ENCODE results near the gene ZSWIM6. TPM values are rescaled to one million over a fixed set of nuclear protein-coding genes. Genes with fewer than 3 reads are reported as not detected.

Gene ZSWIM6
- total RNA-seq, 1 donor from 2014 or later: 18.1 TPM

DNA sequence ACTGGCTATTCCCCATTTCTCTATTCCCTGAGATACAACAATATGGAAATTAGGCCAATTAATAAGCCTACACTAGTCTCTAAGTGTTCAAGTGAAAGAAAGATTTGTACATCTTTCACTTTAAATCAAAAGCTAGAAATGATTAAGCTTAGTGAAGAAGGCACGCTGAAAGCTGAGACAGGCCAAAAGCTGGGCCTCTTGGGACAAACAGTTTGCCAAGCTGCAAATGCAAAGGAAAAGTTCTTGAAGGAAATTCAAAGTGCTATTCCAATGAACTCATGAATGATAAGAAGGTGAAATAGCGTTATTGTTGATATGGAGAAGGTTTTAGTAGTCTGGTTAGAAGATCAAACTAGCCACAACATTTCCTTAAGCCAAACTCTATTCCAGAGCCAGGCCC lies 256.2 kb downstream of the ZSWIM6 start:
- no peak for ATAC-seq
- TF ChIP-seq CTCF (IDR thresholded peaks at IDR 0.05): no peak
- H3K4me3 ChIP-seq: no peak overlapping the region
- H3K4me1 ChIP-seq: no peaks in the 10 kb centered on the region
- H3K36me3 ChIP-seq: no peaks in the 10 kb centered on the region
- no peak for DNase-seq
- intact Hi-C loops (cut with DNase I): no loop called here
- no peaks in the 10 kb centered on the region for H3K9me3 ChIP-seq
- no peak overlapping the region for H3K27ac ChIP-seq
- no peaks in the 10 kb centered on the region for H3K27me3 ChIP-seq (ENCODE audit: low read depth)

GRCh38 chr5:61589946-61590345 lies 257.9 kb downstream of the ZSWIM6 start:
- H3K36me3 ChIP-seq: no peaks in the 10 kb centered on the region
- ATAC-seq: no peak
- no peaks in the 10 kb centered on the region for H3K27me3 ChIP-seq (ENCODE audit: low read depth)
- DNase-seq: no peak
- no peak overlapping the region for H3K27ac ChIP-seq
- H3K9me3 ChIP-seq: no peaks in the 10 kb centered on the region
- H3K4me3 ChIP-seq: no peak overlapping the region
- TF ChIP-seq CTCF (IDR thresholded peaks at IDR 0.05): no peak
- no peaks in the 10 kb centered on the region for H3K4me1 ChIP-seq
- intact Hi-C loops (cut with DNase I): no loop called here

GRCh38 chr5:61590473-61590872 lies 258.4 kb downstream of the ZSWIM6 start:
- Histone ChIP-seq H3K9me3 (no peaks in the 10 kb centered on the region), H3K27ac (no peak overlapping the region), H3K27me3 (ENCODE audit: low read depth) (no peaks in the 10 kb centered on the region), H3K4me3 (no peak overlapping the region), H3K36me3 (no peaks in the 10 kb centered on the region), H3K4me1 (no peaks in the 10 kb centered on the region)
- intact Hi-C loops (cut with DNase I): no loop called here
- TF ChIP-seq CTCF (IDR thresholded peaks at IDR 0.05): no peak
- no peak for DNase-seq
- no peak for ATAC-seq

DNA sequence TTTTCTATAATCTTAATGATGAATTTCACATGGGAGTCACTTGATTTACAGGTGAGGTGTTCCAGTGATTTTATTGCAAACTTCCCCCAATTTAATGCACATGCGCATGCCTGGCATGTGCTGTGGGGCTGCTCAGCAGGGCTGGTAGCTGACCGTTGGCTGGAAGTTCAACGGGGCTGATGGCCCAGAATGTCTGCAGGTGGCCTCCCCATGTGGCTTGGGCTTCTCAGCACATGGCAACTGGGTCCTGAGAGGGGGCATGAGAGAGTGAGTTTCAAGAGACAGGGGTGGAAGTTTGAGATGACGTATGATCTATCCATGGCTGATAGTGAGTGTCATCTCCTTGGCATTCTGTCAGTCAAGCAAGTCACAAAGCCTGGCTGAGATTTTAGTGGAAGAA lies 259.8 kb downstream of the ZSWIM6 start:
- H3K27me3 ChIP-seq (ENCODE audit: low read depth): no peaks in the 10 kb centered on the region
- TF ChIP-seq CTCF (IDR thresholded peaks at IDR 0.05): no peak
- H3K4me3 ChIP-seq: no peak overlapping the region
- intact Hi-C loops (cut with DNase I): no loop called here
- DNase-seq (no peak), ATAC-seq (no peak)
- no peaks in the 10 kb centered on the region for H3K36me3 ChIP-seq
- H3K27ac ChIP-seq: no peak overlapping the region
- no peaks in the 10 kb centered on the region for H3K9me3 ChIP-seq
- no peaks in the 10 kb centered on the region for H3K4me1 ChIP-seq

DNA sequence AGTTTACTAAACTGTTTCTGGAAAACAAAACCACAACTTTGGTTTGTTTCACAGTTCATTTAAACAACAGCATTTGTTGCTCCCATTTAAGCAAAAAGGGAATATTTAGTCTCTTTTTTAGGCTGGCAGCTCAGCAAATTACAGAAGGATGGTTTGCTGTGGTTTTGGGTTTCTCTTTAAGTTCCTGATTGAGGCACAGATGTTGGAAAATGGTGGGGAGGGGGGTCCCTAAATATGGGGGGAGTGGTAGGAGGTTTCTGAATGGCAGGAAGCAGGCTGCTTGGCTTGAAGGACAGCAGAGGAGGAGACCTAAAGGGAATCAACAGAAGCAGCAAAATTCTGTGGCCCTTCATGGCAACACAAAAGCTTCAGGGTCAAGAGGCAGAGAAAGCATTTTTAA lies 263.4 kb downstream of the ZSWIM6 start:
- intact Hi-C loops (cut with DNase I): no loop called here
- DNase-seq (no peak), ATAC-seq (no peak)
- H3K4me1 ChIP-seq: peaks cover 7% of the 10 kb centered on the region
- H3K27me3 ChIP-seq (ENCODE audit: low read depth): no peaks in the 10 kb centered on the region
- no peak for TF ChIP-seq CTCF (IDR thresholded peaks at IDR 0.05)
- H3K27ac ChIP-seq: no peak overlapping the region
- H3K4me3 ChIP-seq: no peak overlapping the region
- H3K9me3 ChIP-seq: no peaks in the 10 kb centered on the region
- H3K36me3 ChIP-seq: no peaks in the 10 kb centered on the region

Other genes starting within 250 kb of the ZSWIM6 start
- gene SMIM15, start 169.8 kb upstream of the ZSWIM6 start, total RNA-seq: 55.9 TPM